T-helper 1 cell treated with Interleukin-12 subunit alpha and Interleukin-12 subunit beta and Interleukin-4 antibody, amounts not matched to agents 30 μg/mL and 1 μg/mL, for 36 hours (primary cell): Measurements from ENCODE around the gene TBC1D22B.

Source experiments
- H3K27ac Mint-ChIP-seq: one replicate; pipeline ENCODE4 v1.8.0; 2021; ENCODE audit warnings: mild to moderate bottlenecking, mixed read lengths
- H3K27me3 Mint-ChIP-seq: one replicate; pipeline ENCODE4 v1.8.0; 2021; ENCODE audit warnings: low read depth, mixed read lengths
- H3K36me3 Mint-ChIP-seq: one replicate; pipeline ENCODE4 v1.8.0; 2021; ENCODE audit warnings: low read depth, mixed read lengths
- H3K4me1 Mint-ChIP-seq: one replicate; pipeline ENCODE4 v1.8.0; 2021; ENCODE audit warnings: low read depth, mixed read lengths
- H3K4me3 Mint-ChIP-seq: one replicate; pipeline ENCODE4 v1.8.0; 2021; ENCODE audit warnings: mild to moderate bottlenecking, moderate library complexity, mixed read lengths
- H3K9me3 Mint-ChIP-seq: one replicate; pipeline ENCODE4 v1.8.0; 2021; ENCODE audit warnings: mixed read lengths

TBC1D22B gene

DNA sequence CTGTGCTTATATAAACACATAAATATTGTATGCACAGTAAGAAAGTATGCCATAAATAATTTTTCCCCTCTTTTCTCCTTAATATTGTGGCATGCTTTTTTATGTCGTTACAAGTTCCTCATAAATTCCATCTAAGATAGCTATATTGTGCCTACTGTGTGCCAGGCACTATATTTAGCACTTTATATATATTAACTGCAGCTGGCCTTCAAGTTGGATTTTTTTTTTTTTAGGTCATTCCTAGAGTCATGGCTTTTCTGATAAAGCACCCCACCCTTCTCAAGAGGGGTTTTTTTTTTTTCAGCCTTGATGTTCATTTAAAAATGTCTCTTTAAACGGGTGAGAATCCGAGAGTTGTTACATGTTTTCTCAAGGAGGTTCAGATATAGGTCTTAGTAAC, 53.4 kb downstream of the TBC1D22B start:
- H3K36me3 Mint-ChIP-seq: peaks cover 24% of the 10 kb centered on the region
- H3K27me3 Mint-ChIP-seq: no peaks in the 10 kb centered on the region
- H3K27ac Mint-ChIP-seq: no peak overlapping the region
- peaks cover 34% of the 10 kb centered on the region for H3K4me1 Mint-ChIP-seq
- no peaks in the 10 kb centered on the region for H3K9me3 Mint-ChIP-seq
- no peak overlapping the region for H3K4me3 Mint-ChIP-seq

- no peak overlapping the region for H3K4me3 Mint-ChIP-seq
- peaks cover 22% of the 10 kb centered on the region for H3K36me3 Mint-ChIP-seq
- no peaks in the 10 kb centered on the region for H3K9me3 Mint-ChIP-seq
- no peak overlapping the region for H3K27ac Mint-ChIP-seq
- H3K4me1 Mint-ChIP-seq: peaks cover 34% of the 10 kb centered on the region
- H3K27me3 Mint-ChIP-seq: no peaks in the 10 kb centered on the region
Measured at GRCh38 chr6:37311741-37312473, 54.3 kb downstream of the TBC1D22B start.

DNA sequence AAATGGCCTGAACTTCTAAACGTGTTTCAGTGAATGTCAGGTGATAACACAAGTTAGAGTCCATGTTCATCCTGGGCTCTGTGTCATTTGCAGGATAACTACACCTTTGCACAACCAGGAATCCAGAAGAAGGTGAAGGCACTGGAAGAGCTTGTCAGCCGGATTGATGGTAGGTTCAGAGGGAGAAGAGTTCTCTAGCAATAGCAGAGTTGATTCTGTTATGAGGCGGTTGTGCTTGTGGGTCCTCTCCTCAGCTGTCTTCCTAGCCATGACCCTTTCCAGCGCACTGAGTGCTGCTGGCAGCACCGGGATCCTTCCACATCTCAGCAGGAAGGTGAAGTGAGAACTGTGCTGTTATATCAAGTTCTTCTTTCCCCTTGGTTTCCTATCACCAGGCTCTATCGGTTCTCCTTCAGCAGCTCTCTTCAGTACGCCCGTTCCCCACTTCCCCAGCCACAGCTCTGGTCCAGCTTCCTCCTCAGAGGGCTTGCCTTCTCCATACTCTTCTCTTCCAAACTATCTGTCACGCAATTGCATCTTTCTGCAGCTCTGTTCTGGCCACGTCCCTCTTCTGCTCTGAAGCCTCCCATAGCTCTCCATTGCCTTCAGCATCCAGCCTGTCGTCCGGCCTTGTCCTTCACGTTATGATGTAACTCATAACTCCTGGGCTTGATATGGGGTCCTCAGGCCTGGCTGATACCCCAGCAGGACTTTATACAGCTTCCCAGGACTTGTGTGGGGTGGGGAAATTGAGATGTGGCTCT, 56.3 kb downstream of the TBC1D22B start:
- no peak overlapping the region for H3K4me3 Mint-ChIP-seq
- peak overlapping the region; percentile 1 for H3K27ac Mint-ChIP-seq
- H3K27me3 Mint-ChIP-seq: no peaks in the 10 kb centered on the region
- H3K9me3 Mint-ChIP-seq: no peaks in the 10 kb centered on the region
- H3K4me1 Mint-ChIP-seq: peaks cover 28% of the 10 kb centered on the region
- H3K36me3 Mint-ChIP-seq: peaks cover 18% of the 10 kb centered on the region

DNA sequence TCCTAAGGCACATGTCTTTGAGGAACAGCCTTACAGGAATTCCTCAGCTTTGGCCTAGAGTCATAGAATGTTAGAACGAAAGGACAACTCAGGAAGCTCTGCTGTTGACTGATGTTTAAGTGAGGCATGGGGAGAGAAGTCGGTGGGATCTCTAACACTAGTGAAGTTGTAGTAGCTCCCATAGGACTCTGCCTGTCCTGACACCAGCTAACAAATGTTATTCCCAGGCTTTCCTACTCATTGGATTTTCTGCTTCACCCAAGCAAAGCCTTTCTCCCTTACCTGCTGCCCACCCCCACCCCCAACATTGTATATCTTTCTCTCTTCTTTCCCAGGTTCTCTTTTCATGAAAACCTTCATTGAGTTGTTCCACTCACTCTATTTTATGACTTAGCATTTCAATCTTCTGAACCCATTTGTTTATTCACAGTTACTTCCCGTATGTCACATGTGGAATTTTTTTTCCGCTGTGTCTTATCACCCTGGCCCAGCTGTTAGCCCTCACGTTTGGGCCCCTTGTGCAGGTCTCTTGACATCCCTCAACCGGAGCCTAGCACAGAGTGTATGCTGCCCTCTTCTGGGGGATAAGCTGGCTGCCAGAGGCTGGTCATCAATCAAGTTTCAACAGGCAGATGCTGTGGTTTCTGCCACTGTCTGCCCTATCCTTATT, 57.0 kb downstream of the TBC1D22B start:
- H3K36me3 Mint-ChIP-seq: peaks cover 13% of the 10 kb centered on the region
- H3K4me1 Mint-ChIP-seq: peaks cover 24% of the 10 kb centered on the region
- no peaks in the 10 kb centered on the region for H3K9me3 Mint-ChIP-seq
- H3K27me3 Mint-ChIP-seq: no peaks in the 10 kb centered on the region
- peak overlapping the region; percentile 34 for H3K27ac Mint-ChIP-seq
- no peak overlapping the region for H3K4me3 Mint-ChIP-seq

DNA sequence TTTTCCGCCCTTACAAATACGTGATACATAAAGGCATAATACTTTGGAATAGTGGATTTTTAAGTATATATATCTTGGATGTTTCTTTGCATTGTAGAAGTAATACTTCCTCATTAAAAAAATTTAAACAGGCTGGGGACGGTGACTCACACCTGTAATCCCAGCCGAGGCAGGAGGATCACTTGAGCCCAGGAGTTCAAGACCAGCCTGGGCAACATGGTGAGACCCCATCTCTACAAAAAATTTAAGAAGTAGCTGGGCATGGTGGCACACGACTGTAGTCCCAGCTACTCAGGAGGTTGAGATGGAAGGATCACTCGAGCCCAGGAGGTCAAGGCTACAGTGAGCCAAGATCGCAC, 57.6 kb downstream of the TBC1D22B start:
- Mint-ChIP-seq H3K27me3 (no peaks in the 10 kb centered on the region), H3K36me3 (peaks cover 14% of the 10 kb centered on the region), H3K4me1 (peaks cover 27% of the 10 kb centered on the region), H3K27ac (no peak overlapping the region), H3K9me3 (no peaks in the 10 kb centered on the region), H3K4me3 (no peak overlapping the region)

- no peaks in the 10 kb centered on the region for H3K27me3 Mint-ChIP-seq
- peaks cover 18% of the 10 kb centered on the region for H3K36me3 Mint-ChIP-seq
- no peak overlapping the region for H3K4me3 Mint-ChIP-seq
- H3K4me1 Mint-ChIP-seq: peaks cover 25% of the 10 kb centered on the region
- H3K27ac Mint-ChIP-seq: no peak overlapping the region
- H3K9me3 Mint-ChIP-seq: no peaks in the 10 kb centered on the region
Measured at GRCh38 chr6:37316071-37316470, 58.5 kb downstream of the TBC1D22B start.

- H3K27me3 Mint-ChIP-seq: no peaks in the 10 kb centered on the region
- H3K4me1 Mint-ChIP-seq: peaks cover 20% of the 10 kb centered on the region
- no peaks in the 10 kb centered on the region for H3K9me3 Mint-ChIP-seq
- H3K27ac Mint-ChIP-seq: no peak overlapping the region
- no peak overlapping the region for H3K4me3 Mint-ChIP-seq
- peaks cover 27% of the 10 kb centered on the region for H3K36me3 Mint-ChIP-seq
Measured at GRCh38 chr6:37317312-37318038, 59.9 kb downstream of the TBC1D22B start.

GRCh38 chr6:37319156-37319555, 61.6 kb downstream of the TBC1D22B start:
- peaks cover 18% of the 10 kb centered on the region for H3K4me1 Mint-ChIP-seq
- H3K9me3 Mint-ChIP-seq: no peaks in the 10 kb centered on the region

DNA sequence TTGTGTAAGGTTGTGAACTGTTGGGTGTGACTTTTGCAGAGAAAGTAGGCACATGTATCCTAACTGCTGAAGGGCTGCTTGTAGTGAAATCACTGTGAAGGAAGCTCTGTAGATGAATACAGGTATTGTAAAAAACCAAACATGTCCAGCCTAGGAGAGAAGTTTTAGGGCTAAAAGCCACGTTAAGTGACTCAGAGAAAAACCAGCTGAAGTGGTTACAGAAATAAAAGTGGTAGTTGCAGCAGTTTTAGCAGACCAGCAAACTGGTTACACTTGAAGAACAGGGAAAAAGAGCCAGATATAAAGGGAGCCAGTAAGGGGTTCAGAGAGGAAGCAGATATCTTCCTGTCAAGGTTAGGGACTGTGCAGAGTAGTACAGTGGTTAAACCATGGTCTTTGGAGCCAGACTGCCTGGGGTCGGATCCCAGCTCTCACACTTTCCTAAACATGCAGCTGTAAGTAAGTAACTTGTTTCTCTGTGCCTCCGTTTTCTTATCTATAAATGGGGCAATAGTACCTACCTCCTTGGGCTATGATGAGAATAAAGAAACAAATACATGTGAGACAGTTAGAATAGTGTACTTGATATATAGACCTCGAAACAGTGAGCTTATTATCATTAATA, 62.4 kb downstream of the TBC1D22B start:
- H3K27me3 Mint-ChIP-seq: no peaks in the 10 kb centered on the region
- peaks cover 11% of the 10 kb centered on the region for H3K4me1 Mint-ChIP-seq
- H3K4me3 Mint-ChIP-seq: no peak overlapping the region
- H3K36me3 Mint-ChIP-seq: peaks cover 15% of the 10 kb centered on the region
- no peak overlapping the region for H3K27ac Mint-ChIP-seq
- H3K9me3 Mint-ChIP-seq: no peaks in the 10 kb centered on the region

More at GRCh38 chr6:37319156-37319555, 61.6 kb downstream of the TBC1D22B start:
- H3K27me3 Mint-ChIP-seq: no peaks in the 10 kb centered on the region
- H3K27ac Mint-ChIP-seq: no peak overlapping the region
- no peak overlapping the region for H3K4me3 Mint-ChIP-seq
- H3K36me3 Mint-ChIP-seq: peaks cover 18% of the 10 kb centered on the region

DNA sequence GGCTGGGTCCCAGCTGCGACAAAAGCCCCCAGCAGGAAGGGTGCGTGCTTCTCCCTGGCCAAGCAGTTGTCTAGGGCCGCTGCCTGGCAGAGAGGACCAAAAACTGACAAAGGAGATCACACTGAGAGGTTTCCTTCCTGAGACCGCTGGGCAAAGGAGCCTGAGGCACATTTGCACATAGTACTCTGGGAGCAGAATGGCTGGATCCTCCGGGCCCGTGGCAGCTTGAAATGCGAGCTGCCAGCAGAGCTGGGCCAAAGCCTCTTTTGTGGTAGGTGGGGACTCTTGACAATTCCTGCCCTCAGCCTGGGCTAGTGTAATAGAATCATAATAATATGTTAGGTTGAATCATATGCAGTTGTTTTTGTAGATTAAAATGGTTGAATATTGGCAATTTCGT, 63.1 kb downstream of the TBC1D22B start:
- H3K27me3 Mint-ChIP-seq: no peaks in the 10 kb centered on the region
- peaks cover 11% of the 10 kb centered on the region for H3K4me1 Mint-ChIP-seq
- H3K4me3 Mint-ChIP-seq: no peak overlapping the region
- no peaks in the 10 kb centered on the region for H3K9me3 Mint-ChIP-seq
- H3K27ac Mint-ChIP-seq: no peak overlapping the region
- H3K36me3 Mint-ChIP-seq: peaks cover 15% of the 10 kb centered on the region

- peaks cover 13% of the 10 kb centered on the region for H3K4me1 Mint-ChIP-seq
- H3K27me3 Mint-ChIP-seq: no peaks in the 10 kb centered on the region
- H3K4me3 Mint-ChIP-seq: no peak overlapping the region
- H3K27ac Mint-ChIP-seq: peak overlapping the region; percentile 8
- peaks cover 15% of the 10 kb centered on the region for H3K36me3 Mint-ChIP-seq
- no peaks in the 10 kb centered on the region for H3K9me3 Mint-ChIP-seq
Measured at GRCh38 chr6:37321101-37321500, 63.5 kb downstream of the TBC1D22B start.

- Mint-ChIP-seq H3K27me3 (no peaks in the 10 kb centered on the region), H3K27ac (peak overlapping the region; percentile 64)
Measured at GRCh38 chr6:37321516-37322415, 64.2 kb downstream of the TBC1D22B start.

GRCh38 chr6:37323580-37323979, 66.0 kb downstream of the TBC1D22B start:
- no peaks in the 10 kb centered on the region for H3K27me3 Mint-ChIP-seq
- H3K9me3 Mint-ChIP-seq: no peaks in the 10 kb centered on the region
- peaks cover 19% of the 10 kb centered on the region for H3K36me3 Mint-ChIP-seq
- H3K27ac Mint-ChIP-seq: no peak overlapping the region
- H3K4me3 Mint-ChIP-seq: no peak overlapping the region
- H3K4me1 Mint-ChIP-seq: peaks cover 13% of the 10 kb centered on the region

More at GRCh38 chr6:37321516-37322415, 64.2 kb downstream of the TBC1D22B start:
- Mint-ChIP-seq H3K36me3 (peaks cover 15% of the 10 kb centered on the region), H3K4me3 (no peak overlapping the region), H3K4me1 (peaks cover 13% of the 10 kb centered on the region), H3K9me3 (no peaks in the 10 kb centered on the region)
